ENCODE data around the gene NPIPA7.
"Not testable (repeated sequence)": the region's sequence is repeated elsewhere in the genome, so short reads cannot be mapped to it uniquely, and the experiment has no call there.

GRCh38 chr16:16399685-16400084 lies 20.7 kb downstream of the NPIPA7 start:
- TF ChIP-seq CTCF (conservative IDR thresholded peaks at IDR 0.05); ZFX (IDR thresholded peaks at IDR 0.05): not testable (repeated sequence)

All from C4-2B (cell line).